ENCODE data around the gene FILIP1L.

DNA sequence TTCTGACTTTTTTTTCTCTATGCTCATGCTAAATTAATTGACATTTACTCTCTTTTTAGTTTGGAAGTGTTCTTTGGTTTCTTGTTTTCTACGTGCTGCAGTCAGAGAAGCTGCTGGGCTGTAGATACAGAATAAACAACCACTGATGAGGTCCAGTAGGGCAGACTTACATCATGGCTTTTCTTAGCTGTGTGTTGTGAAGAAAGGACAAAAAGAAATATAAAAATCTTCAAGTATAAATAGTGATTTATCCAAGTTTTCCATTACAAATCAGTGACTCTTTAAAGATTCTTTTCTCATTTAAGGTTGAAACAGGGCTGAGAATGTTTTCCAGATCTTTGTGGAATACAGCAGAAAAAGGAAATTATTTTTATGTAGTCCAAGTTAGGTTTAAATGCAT lies 174.4 kb downstream of the FILIP1L start:
- TF ChIP-seq CTCF (IDR thresholded peaks at IDR 0.05) (no peak), POLR2AphosphoS5 (IDR thresholded peaks at IDR 0.05) (no peak)

All from stomach (tissue), 4 donors.